ENCODE data around the gene RALGAPA2.

GRCh38 chr20:20443504-20443903 is 268.9 kb downstream of the RALGAPA2 start:
- TF ChIP-seq CTCF (IDR thresholded peaks at IDR 0.05): no peak
- no peak for TF ChIP-seq POLR2A (IDR thresholded peaks at IDR 0.05)

Data from thyroid gland (tissue), 4 donors.